Esophagus muscularis mucosa (tissue), 4 donors: ENCODE measurements around the gene ARHGEF7.

ENCODE experiments used
- EP300 ChIP-seq: sonication (generic); formaldehyde crosslinking; IDR thresholded peaks from one replicate; pipeline ENCODE4 v1.6.1; 2017; ENCODE audit warnings: antibody characterized with exemption
- POLR2A ChIP-seq: fragments of 450-650 bp; IDR thresholded peaks from one replicate; pipeline ENCODE4 v1.6.1; 2017; ENCODE audit warnings: antibody characterized with exemption, moderate library complexity, mild to moderate bottlenecking, low read depth
- POLR2AphosphoS5 ChIP-seq, 2 donors: sonication (generic); formaldehyde crosslinking; IDR thresholded peaks; one replicate each; pipeline ENCODE4 v1.6.1; 2017; ENCODE audit warnings: antibody characterized with exemption in 2 of 2
- TF ChIP-seq, protein P1 (sequence below), 3 experiments: fragments of 200-600 bp in 2 of 3; fragments of 450-650 bp in 1 of 3; sonication (generic) in 2 of 3; IDR thresholded peaks; one replicate each; pipeline ENCODE4 v1.5.1; 2017 to 2019; ENCODE audit warnings: antibody characterized with exemption in 3 of 3, mild to moderate bottlenecking in 2 of 3, moderate library complexity in 1 of 3

DNA sequence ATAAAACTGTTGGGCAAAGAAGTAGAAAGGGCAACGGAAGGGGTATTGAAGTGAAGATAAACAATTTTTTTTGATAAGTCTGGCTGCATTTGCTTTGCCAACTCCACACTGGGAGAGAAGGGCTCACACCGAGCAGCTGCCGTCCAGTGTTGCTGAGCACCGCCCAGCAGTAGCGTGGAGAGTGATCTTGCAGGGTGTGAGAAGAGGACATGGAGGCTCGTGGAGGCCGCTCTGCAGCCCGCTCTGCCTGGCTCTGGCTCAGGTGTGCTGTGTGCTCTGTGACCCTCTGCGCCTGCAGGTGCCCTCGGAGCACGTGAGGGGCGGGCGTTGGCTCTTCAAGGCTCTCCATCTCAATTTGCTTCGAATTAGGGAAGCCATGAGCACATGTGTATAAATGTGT is 169.5 kb downstream of the ARHGEF7 start:
- TF ChIP-seq POLR2A (no peak), POLR2AphosphoS5 (IDR thresholded peaks at IDR 0.05) (no peak), EP300 (no peak)
- TF ChIP-seq, protein P1, sequence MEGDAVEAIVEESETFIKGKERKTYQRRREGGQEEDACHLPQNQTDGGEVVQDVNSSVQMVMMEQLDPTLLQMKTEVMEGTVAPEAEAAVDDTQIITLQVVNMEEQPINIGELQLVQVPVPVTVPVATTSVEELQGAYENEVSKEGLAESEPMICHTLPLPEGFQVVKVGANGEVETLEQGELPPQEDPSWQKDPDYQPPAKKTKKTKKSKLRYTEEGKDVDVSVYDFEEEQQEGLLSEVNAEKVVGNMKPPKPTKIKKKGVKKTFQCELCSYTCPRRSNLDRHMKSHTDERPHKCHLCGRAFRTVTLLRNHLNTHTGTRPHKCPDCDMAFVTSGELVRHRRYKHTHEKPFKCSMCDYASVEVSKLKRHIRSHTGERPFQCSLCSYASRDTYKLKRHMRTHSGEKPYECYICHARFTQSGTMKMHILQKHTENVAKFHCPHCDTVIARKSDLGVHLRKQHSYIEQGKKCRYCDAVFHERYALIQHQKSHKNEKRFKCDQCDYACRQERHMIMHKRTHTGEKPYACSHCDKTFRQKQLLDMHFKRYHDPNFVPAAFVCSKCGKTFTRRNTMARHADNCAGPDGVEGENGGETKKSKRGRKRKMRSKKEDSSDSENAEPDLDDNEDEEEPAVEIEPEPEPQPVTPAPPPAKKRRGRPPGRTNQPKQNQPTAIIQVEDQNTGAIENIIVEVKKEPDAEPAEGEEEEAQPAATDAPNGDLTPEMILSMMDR (IDR thresholded peaks at IDR 0.05), result no peak
